ENCODE results near the gene LTBP1.

- no peak for TF ChIP-seq EZH2 (IDR thresholded peaks at IDR 0.05; ENCODE audit: low read length)
- no peak for TF ChIP-seq CTCF (optimal IDR thresholded peaks at IDR 0.05 in 1 of 3, IDR thresholded peaks at IDR 0.05 in 1 of 3, conservative IDR thresholded peaks at IDR 0.05 in 1 of 3; ENCODE audit: extremely low read depth in 1 of 3, insufficient read depth in 2 of 3, low read length in 3 of 3)
These were observed 64.6 kb downstream of the LTBP1 start for GRCh38 chr2:33011373-33011772.

Data from keratinocyte (primary cell).